Stimulated activated CD8-positive, alpha-beta memory T cell treated with anti-CD3 and anti-CD28 coated beads, Interleukin-12 subunit alpha, Interleukin-12 subunit beta, amount 100 ng/mL, for 24 hours (primary cell): ENCODE measurements around the gene ANKRD11.
"Not testable (repeated sequence)": the region's sequence is repeated elsewhere in the genome, so short reads cannot be mapped to it uniquely, and the experiment has no call there.

Source experiments
- DNase-seq: peaks from one replicate; pipeline ENCODE4 v3.0.0-alpha.2; 2020; ENCODE audit errors: extremely low read depth

Gene ANKRD11

GRCh38 chr16:89268585-89268984 is 221.8 kb downstream of the ANKRD11 start:
- no peak for DNase-seq

DNA sequence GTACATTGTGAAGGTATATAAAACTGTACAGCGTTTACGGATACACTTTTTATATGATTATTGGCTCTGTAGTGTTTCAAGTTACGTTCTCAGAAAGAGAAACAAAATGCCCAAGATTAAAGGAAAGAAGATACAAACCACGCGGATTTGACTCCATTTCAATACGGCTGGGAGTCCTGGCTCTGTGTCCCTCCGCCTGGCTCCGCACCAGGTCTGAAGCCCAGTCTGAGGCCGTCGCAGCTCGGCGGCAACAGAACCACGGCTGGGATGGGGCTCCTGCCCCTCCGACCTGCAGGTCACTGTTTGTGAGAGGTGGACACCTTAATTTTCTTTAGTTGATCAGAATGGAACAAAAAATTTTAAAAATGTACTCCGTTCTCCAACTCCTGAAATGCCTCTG is 222.6 kb downstream of the ANKRD11 start:
- DNase-seq = not testable (repeated sequence)

GRCh38 chr16:89266521-89267134 is 223.7 kb downstream of the ANKRD11 start:
- DNase-seq = no peak

- DNase-seq = no peak
Observed at GRCh38 chr16:89265647-89266046, 224.7 kb downstream of the ANKRD11 start.

DNA sequence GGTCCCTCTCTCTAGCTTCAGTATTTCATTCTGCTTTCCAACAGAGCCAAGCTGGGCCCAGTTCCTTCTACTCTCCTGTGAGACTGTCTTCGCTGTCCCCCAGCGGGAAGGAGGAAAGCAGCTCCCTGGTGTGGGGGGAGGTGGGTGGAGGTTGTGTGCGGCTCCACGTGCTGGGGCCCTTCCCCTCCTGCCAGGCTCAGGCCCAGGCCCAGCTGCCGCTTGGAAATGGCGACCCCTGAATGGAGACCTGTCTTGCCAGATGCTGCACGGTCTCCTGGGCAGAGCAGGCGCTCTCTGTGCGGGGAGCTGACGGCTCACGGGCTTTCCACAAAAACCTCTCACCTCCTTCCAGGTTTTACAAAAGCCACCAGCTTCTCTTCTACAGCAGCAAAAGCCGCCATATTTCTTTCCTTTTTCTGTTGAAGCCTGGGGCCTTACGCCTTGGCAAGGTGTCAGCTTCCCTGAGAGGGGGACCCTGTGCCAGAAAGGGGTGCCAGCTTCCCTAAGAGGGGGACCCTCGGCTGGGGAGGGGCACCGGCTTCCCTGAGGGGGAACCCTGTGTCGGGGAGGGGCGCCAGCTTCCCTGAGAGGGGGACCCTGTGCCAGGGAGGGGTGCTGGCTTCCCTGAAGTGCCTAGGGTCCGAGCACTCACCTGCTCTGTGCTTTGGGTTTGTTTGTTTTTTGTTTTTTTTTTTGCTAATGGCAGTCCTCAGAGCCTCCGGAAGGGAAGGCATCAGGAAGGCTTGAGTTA is 225.4 kb downstream of the ANKRD11 start:
- DNase-seq = no peak

DNA sequence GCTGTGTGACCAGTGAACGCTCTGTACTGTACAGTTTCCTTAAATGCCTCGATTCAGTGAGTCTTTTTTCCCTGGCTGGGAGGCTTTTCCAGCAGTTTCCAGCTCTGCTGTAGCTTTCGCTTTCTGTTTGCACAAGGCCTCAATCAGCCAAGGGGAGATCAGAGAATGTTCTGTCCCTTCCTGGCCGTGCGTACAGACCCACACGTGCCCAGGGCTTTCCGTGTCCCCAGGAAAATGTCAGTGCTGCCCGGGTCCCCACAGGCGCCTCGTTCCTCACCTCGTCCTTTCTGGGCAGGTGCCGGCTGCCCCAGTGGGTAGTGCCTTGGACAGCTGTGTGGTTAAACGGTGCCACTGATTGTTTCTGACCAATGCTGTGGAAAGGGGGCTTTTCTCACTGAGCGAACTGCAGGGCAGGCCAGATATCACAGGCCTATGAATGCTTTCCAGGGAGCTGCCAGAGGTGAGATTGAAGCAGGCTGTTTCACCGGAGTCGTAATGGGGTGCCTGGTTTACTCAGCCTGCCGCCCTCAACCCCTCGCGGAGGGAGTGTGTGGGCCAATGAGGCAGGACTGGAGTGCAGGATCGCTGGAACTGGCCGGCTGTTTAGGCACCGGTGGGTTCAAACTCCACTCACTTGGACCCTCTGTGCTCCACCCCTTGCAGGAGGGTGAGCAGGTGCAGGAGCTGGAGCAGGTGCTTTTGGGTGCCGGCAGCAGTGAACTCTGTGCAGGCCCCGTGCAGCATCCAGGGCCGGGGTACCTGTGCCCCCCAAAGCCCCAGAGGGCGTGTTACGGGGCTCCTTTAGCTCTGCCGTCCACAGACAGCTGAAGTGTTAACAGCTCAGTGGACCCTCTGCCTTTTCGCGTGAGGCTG is 228.4 kb downstream of the ANKRD11 start:
- no peak for DNase-seq

DNA sequence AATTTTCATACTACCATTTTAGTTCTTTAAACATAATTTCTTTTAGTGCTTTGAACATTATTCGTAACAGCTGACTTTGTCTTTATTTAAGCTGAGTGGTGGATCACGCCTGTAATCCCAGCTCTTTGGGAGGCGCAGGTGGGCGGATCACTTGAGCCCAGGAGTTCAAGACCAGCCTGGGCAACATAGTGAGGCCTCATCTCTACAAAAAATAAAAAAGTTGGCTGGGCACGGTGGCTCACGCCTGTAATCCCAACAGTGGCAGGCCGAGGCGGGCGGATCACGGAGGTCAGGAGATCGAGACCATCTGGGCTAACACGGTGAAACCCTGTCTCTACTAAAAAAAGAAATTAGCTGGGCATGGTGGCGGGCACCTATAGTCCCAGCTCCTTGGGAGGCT is 230.5 kb downstream of the ANKRD11 start:
- DNase-seq = not testable (repeated sequence)

DNA sequence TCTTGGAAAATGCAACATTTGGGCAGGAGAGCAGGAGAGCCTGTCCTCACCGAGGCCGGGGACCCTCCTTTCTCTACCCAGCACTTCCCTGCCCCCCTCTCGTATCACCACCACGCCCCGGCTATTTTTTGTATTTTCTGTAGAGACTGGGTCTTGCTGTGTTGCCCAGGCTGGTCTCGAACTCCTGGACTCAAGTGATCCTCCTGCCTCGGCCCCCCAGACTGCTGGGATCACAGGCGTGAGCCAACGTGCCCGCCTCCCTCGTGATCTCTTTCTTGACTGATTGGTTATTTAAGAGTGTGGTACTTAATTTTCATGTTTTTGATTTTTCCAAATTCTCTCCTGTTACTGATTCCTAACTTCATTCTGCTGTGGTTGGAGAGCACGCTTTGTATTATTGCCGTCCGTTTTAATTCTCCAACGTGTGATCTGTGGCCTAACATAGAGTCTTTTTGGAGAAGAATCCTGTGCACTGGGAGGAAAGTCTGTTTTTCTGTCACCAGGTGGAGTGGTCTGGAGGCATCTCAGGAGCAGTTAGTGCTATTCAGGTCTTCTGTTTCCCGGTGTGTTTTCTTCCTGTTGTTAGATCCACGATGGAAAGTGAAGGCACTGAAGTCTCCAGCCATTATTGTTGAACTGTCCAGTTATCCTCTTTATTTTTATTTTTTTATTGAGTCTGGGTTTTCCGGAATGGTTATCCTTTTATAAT is 232.4 kb downstream of the ANKRD11 start:
- DNase-seq = no peak

- no peak for DNase-seq
Observed at GRCh38 chr16:89257281-89257731, 233.1 kb downstream of the ANKRD11 start.

- peak; percentile 53 for DNase-seq
Observed at GRCh38 chr16:89256651-89257254, 233.6 kb downstream of the ANKRD11 start.

- no peak for DNase-seq
Observed at GRCh38 chr16:89253548-89254287, 236.6 kb downstream of the ANKRD11 start.

- no peak for DNase-seq
Observed at GRCh38 chr16:89248196-89248982, 242.0 kb downstream of the ANKRD11 start.

GRCh38 chr16:89247734-89248075 is 242.7 kb downstream of the ANKRD11 start:
- not testable (repeated sequence) for DNase-seq

GRCh38 chr16:89246903-89247733 is 243.2 kb downstream of the ANKRD11 start:
- peak; percentile 90 for DNase-seq

- DNase-seq = no peak
Observed at GRCh38 chr16:89246383-89246902, 243.9 kb downstream of the ANKRD11 start.

- no peak for DNase-seq
Observed at GRCh38 chr16:89244754-89245153, 245.6 kb downstream of the ANKRD11 start.

- DNase-seq = not testable (repeated sequence)
Observed at GRCh38 chr16:89244264-89244663, 246.1 kb downstream of the ANKRD11 start.

DNA sequence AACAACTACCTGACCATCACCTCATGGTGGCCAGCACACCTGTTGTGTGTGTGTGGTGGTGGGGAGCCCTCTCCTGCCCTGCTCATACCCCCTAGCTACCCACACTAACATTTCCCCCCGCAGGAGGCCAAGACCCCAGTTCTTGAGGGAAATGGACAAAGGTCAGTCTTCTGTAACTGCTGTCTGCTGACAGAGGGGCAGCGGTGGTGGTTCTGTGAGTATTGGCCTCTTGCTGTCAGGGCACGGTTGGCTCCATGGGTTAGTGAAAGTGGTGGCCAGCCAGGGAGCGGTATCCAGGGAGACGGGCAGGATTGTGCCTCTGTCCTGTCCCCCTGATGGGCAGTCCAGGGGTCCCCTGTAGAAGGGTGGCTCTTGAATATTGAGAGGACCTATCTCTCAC is 246.7 kb downstream of the ANKRD11 start:
- no peak for DNase-seq

- no peak for DNase-seq
Observed at GRCh38 chr16:89242795-89243200, 247.6 kb downstream of the ANKRD11 start.
